ENCODE measurements around the gene KCND3. TPM values are rescaled to one million over a fixed set of nuclear protein-coding genes. Genes with fewer than 3 reads are reported as not detected.
A peak's percentile ranks its signal among the peaks of the same experiment; 100 is the strongest.
"Not testable (repeated sequence)": the region's sequence is repeated elsewhere in the genome, so short reads cannot be mapped to it uniquely, and the experiment has no call there.

Gene KCND3
- total RNA-seq, 1 experiment from 2014 or later = 0.21 TPM

DNA sequence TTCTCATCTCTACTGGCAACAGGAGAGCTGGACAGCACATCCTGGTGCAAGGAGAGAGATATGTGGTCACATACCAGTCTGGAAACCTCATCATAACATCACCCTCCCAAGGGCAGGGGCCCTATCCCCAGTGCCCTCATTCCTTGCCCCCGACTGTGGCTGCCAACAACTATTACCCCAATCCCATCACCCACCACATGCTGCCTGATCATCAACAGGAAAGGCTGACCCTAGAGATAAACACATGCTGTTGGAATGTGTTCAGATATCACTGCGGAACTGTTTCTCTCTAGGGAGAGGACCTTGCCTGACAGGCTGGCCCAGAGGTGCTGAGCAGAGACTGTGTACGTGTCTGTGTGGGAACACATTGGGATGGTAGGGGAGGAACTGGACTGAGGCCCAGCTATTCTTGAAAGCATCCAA lies 245.8 kb downstream of the KCND3 start:
- Histone ChIP-seq H3K27me3 (ENCODE audit: control insufficient read depth, insufficient read depth, low read length) (peaks cover 9% of the 10 kb centered on the region), H3K4me3 (ENCODE audit: insufficient read depth, low read depth, low read length) (no peak overlapping the region), H3K36me3 (replicated peaks; ENCODE audit: control insufficient read depth, insufficient read depth, low read length) (no peaks in the 10 kb centered on the region)
- no peak for DNase-seq

DNA sequence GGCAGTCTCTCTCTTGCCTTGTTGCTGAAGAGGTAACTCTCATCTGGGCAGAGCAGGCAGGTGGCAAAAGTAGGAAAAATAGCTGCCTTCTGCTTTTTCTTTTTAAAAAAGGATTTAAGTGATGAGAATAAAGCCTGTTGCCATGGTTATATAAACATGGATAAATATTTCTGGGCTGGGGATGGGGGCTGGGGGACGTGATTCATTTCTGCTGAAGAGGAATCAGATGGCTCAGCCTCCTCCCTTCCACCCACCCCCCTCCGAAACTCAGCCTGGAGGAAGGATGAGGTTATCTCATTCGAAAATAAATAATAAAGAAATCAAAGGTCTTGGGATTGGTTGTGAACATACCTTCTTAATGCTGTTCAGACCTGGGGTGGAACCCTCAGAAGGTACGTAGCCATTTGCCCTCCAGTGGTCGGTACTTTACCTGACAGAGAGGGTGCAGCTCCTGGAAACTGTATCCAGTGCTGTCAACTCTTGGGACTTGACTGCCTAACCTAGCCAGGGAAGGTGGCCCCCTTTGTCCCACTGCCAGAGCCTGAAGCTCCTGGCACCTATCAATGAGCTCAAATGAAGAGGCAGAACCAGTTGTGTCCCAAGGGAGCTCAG lies 246.4 kb downstream of the KCND3 start:
- Histone ChIP-seq H3K27me3 (ENCODE audit: control insufficient read depth, insufficient read depth, low read length) (peaks cover 13% of the 10 kb centered on the region), H3K36me3 (replicated peaks; ENCODE audit: control insufficient read depth, insufficient read depth, low read length) (no peaks in the 10 kb centered on the region), H3K4me3 (ENCODE audit: insufficient read depth, low read depth, low read length) (no peak overlapping the region)
- no peak for DNase-seq

DNA sequence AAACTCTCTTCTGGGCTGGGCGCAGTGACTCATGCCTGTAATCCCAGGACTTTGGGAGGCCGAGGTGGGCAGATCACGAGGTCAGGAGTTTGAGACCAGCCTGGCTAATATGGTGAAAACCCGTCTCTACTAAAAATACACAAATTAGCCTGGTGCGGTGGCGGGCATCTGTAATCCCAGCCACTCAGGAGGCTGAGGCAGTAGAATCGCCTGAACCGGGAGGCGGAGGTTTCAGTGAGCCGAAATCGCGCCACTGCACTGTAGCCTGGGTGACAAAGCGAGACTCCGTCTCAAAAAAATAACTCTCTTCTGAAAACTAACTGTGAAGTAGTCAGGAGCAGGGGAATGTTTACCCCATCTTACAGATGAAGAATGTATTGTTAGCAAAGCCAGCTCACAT lies 247.2 kb downstream of the KCND3 start:
- H3K4me3 ChIP-seq (ENCODE audit: insufficient read depth, low read depth, low read length); DNase-seq: not testable (repeated sequence)
- H3K27me3 ChIP-seq (ENCODE audit: control insufficient read depth, insufficient read depth, low read length) = peaks cover 20% of the 10 kb centered on the region

DNA sequence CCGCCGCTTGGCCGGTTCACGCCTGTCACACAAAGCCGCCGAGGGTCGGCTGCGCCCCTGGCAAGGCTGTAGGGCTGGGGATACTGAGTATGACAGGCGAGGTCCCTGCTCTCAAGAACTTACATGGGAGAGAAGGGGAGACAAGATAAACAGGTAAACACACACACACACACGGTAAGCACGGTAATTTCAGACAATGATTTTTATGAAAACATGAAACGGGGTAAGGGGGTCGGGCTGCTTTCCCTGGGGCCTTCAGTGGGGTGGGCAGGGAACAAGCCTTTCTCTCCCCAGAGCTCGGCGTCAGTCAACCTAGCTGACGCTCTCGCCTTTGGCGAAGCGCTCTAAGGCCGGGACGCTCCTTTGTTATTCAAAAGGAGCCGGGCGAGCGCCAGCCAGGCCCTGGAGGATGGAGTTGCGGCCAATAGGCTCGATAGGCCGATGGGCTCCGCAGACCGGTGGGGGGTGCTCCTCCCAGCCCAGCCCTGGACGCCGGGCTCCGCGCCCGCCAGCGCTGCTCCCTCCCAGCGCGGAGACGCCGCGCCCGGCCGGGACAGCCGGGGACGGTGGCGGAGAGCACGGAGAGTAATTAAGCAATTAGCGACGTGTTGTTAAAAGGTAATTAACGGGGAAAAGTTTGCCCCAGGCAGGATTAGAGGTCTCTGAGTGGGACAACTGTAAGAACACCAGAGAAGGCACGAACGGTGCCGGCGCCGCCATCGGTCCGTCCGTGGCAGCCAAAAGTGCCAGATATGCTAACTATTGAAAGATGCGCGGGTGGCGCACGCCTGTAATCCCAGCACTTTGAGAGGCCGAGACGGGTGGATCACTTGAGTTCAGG lies 249.3 kb downstream of the KCND3 start:
- DNase-seq = peak; percentile 94
- peak overlapping the region; percentile 71 for H3K4me3 ChIP-seq (ENCODE audit: insufficient read depth, low read depth, low read length)
- peaks cover 25% of the 10 kb centered on the region for H3K27me3 ChIP-seq (ENCODE audit: control insufficient read depth, insufficient read depth, low read length)
- H3K36me3 ChIP-seq (replicated peaks; ENCODE audit: control insufficient read depth, insufficient read depth, low read length) = no peaks in the 10 kb centered on the region; the same call in 1 of the 2 replicates

More for the DNA sequence above, 247.2 kb downstream of the KCND3 start:
- not testable (repeated sequence) for H3K36me3 ChIP-seq (replicated peaks; ENCODE audit: control insufficient read depth, insufficient read depth, low read length)

DNA sequence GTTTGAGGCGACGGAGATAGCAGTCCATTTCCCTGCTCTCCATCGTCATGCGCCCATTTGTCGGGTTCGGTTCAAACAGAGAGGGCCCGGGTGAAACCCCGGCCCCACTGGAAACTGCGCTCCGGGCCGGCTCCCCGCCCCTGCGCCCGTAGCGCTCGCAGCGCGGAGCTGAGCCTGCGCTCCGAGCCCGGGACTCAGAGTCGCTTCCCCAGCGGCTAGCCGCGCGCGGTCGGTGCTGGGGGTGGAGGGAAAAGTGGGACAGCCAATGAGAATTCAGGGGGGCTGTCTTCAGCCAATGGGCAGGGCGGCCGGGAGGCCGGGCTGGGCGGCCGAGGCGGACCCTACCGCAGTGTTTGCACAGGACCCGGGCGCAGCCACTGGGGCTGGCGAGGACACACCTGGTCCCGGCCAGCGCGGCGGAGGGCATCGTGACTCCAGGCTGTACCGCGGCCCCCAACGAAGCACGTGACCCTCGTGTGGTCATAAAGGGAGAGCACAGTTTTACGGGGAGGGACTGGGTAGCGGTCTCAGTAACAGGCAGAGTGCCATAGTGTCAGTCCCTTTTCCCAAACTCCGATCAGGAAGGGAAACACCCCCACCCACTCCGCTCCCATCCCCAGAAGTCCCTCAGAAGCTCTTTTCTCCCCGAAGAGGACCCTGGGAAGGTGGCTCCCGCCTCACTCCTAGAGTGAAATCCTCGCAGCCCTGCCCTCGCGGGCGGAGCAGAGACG lies 250.1 kb downstream of the KCND3 start, which contains the start of gene INKA2:
INKA2 (minus strand) TSS at position 202 of the 731 bp plus-strand sequence; CDS start at position 49, 153 bp downstream.
- peaks cover 25% of the 10 kb centered on the region for H3K27me3 ChIP-seq (ENCODE audit: control insufficient read depth, insufficient read depth, low read length)
- H3K36me3 ChIP-seq (replicated peaks; ENCODE audit: control insufficient read depth, insufficient read depth, low read length) = no peaks in the 10 kb centered on the region; the same call in 1 of the 2 replicates
- peak; percentile 96 for DNase-seq
- peak within 1 kb of the TSS; percentile 71 for H3K4me3 ChIP-seq (ENCODE audit: insufficient read depth, low read depth, low read length)

DNA sequence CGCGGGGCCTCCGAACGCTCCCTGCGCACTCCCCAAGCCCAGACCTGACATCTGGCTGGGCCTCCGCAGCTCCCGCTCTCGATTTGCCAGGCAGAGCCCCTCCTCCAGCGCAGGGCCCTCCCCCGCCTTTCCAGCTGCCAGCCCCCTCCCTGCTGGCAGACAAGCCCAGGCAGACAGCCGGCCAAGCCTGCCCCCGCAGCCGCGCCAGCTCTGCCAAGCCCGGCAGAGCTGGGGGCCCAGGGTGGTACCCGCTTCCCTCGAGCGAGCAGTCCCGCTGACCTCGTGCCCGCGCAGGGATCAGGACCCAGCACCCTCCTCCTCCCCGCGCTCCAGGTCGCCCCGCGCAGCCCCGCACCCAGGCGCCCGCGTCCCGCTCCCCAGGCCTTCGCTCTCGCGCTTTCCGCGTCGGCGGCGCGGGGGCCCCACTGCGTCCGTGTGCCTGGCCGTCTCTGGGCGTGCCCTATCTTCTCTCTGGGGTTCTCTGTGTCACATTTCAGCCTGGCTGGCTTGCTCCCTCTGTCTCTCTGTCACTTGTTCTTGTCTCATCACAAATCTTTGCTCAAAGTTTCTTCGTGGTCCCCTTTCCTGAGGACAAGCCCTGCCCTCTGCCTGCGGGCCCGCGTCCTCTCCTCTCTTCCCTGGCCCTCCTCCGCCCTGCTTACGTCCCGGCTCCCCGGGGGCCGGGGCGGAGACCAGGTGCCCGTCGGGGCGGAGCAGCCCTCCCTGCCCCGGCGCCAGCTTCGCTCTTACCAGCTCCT lies 250.9 kb downstream of the KCND3 start:
- H3K27me3 ChIP-seq (ENCODE audit: control insufficient read depth, insufficient read depth, low read length) = peaks cover 25% of the 10 kb centered on the region
- peak overlapping the region; percentile 71 for H3K4me3 ChIP-seq (ENCODE audit: insufficient read depth, low read depth, low read length)
- H3K36me3 ChIP-seq (replicated peaks; ENCODE audit: control insufficient read depth, insufficient read depth, low read length) = no peaks in the 10 kb centered on the region; the same call in 1 of the 2 replicates
- DNase-seq = peak; percentile 86

DNA sequence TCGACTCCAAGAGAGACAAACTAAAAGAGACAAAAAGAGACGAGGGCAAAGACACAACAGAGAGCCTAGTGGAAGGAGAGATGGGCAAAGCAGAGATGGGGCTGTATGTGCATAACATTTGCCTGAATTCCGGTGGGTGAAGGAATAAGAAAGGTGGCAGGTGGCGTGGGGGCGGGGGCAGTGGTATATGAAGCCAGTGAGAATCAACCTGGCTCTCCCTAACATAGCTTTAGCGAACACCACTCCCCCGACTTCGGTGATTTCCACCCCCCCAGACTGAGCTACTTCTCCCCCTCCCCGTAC lies 251.4 kb downstream of the KCND3 start:
- Histone ChIP-seq H3K4me3 (ENCODE audit: insufficient read depth, low read depth, low read length) (peak overlapping the region; percentile 71), H3K27me3 (ENCODE audit: control insufficient read depth, insufficient read depth, low read length) (peaks cover 25% of the 10 kb centered on the region), H3K36me3 (replicated peaks; ENCODE audit: control insufficient read depth, insufficient read depth, low read length) (no peaks in the 10 kb centered on the region; the same call in 1 of the 2 replicates)
- no peak for DNase-seq

DNA sequence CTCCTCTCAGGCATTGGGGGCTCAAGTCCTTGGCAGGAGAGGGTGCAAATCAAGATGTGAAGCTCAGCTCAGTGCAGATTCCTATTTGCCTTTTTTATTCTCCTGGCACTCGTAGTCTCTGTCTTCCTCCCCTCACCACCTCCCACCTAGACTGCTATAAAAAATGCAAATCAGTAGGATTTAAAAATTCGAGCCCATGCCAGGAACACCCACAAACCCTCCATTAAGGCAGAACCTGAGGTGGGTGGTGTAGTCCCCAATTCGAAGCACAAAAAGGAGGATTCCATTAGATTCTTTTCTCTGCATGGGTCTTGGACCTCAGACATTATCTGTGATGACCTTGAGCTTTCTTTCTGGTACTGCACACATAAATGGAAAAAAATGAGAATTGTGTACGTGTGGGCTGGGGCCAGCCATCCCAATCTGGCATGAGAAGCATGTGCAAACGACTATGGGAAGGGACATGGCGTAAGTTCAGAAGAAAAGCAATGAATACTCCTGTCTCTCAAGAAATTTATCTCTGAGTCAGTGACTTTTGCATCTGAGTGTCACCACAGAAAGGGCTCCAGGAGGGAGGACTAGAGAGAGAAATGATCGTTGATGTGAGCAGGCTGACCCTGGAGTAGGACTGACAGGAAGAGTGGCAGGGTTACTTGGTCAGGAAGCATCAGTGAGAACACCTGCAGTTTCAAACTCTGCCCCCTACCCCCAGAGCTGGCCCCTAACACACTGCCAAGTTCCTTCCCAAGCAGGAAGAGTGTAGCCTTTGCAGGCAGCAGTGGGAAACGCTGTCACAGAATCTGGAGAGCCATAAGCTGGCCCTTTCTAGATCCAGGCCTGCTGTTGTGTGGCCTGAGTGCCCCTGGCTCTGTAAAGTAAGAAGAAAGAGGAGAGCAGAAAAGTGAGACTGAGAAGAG lies 252.0 kb downstream of the KCND3 start:
- Histone ChIP-seq H3K36me3 (replicated peaks; ENCODE audit: control insufficient read depth, insufficient read depth, low read length) (no peaks in the 10 kb centered on the region; the same call in 1 of the 2 replicates), H3K4me3 (ENCODE audit: insufficient read depth, low read depth, low read length) (peak overlapping the region; percentile 71), H3K27me3 (ENCODE audit: control insufficient read depth, insufficient read depth, low read length) (peaks cover 25% of the 10 kb centered on the region)
- DNase-seq = no peak

DNA sequence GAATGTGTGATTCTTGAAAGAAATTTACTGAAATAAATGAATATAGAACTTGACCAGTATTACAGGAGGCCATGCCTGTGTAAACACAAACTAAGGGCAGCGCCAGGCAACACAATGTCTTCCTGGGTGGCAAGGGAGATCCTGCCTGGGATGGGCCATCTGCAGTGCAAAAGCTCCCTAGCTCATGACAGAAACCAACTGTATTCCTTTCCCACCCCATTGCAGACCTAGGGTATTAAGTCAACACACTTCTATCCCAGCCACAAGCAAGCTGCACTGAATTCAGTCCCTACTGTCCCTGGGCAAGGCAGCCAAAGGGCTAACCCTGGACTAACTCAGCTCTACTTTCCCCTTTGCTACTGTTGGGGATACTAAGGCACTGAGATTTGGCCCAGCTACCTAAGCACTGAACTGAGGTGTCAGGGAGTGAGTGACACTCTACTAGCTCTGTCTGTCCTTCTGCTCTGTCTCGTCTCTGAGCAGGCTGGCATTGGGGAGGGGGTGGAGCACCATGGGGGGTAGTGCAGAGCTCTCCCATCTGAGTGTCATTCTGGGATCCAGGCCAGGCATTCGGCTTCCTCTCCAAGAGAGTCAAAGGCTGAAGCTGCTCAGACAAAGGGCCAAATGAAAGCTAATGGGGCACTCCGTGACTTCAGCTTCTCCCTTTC lies 252.8 kb downstream of the KCND3 start:
- Histone ChIP-seq H3K27me3 (ENCODE audit: control insufficient read depth, insufficient read depth, low read length) (peaks cover 25% of the 10 kb centered on the region), H3K4me3 (ENCODE audit: insufficient read depth, low read depth, low read length) (no peak overlapping the region)
- DNase-seq = no peak

DNA sequence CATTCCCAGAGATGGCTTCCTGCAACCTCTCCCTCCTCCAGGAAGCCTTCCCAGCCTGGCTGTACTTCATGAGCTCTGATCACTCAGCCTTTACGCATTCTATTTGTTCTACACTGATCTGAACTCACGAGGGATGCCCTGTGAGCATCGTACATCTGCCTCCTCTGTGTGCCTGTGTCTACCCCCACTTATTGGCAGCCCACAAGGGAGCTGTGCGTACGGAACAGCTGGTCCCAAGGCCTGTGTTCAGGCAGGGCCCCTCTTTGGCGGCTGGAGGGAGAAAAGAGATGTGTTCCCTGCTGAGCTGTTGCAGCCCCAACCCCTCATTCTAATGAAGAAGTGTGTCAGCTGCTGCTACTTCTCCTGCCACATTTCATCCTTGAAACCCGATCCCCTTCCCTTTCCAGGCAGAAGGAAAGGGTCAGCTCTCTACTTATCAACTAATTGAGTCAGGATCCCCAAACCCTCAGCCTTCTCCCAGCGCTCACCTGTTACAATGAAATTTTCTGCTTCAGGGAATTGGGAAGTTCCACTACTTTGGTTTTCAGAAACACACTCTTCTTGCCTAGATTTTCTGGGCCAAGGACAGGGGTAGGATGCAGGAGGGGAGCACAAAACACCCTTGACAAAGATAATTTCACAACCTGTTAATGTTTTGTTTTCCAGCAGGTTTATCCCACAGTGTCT lies 253.5 kb downstream of the KCND3 start:
- no peaks in the 10 kb centered on the region; the same call in 1 of the 2 replicates for H3K36me3 ChIP-seq (replicated peaks; ENCODE audit: control insufficient read depth, insufficient read depth, low read length)
- H3K4me3 ChIP-seq (ENCODE audit: insufficient read depth, low read depth, low read length) = no peak overlapping the region
- H3K27me3 ChIP-seq (ENCODE audit: control insufficient read depth, insufficient read depth, low read length) = peaks cover 19% of the 10 kb centered on the region
- DNase-seq = peak; percentile 70

More for the DNA sequence above, 252.8 kb downstream of the KCND3 start:
- no peaks in the 10 kb centered on the region; the same call in 1 of the 2 replicates for H3K36me3 ChIP-seq (replicated peaks; ENCODE audit: control insufficient read depth, insufficient read depth, low read length)

DNA sequence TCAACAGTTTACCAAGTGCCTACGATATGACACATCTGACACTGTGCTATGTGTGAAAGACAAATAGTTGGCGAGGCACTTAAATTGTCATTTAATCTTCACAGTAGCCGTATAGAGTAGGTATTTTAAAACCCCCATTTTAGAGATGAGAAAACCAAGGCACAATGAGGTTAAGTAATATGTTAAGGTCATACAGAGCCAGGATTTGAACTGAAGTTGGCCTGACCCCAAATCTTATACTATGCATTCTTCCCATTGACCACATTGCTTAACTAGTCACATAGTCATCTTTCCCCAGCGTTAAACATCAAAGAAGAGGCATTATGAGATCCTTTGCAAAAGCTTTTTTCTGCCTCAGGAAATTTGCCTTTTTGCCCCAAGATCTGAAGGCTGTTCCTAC lies 254.1 kb downstream of the KCND3 start:
- H3K4me3 ChIP-seq (ENCODE audit: insufficient read depth, low read depth, low read length) = no peak overlapping the region
- peaks cover 17% of the 10 kb centered on the region; the same call in 1 of the 2 replicates for H3K27me3 ChIP-seq (ENCODE audit: control insufficient read depth, insufficient read depth, low read length)
- no peaks in the 10 kb centered on the region; the same call in 1 of the 2 replicates for H3K36me3 ChIP-seq (replicated peaks; ENCODE audit: control insufficient read depth, insufficient read depth, low read length)
- DNase-seq = no peak

DNA sequence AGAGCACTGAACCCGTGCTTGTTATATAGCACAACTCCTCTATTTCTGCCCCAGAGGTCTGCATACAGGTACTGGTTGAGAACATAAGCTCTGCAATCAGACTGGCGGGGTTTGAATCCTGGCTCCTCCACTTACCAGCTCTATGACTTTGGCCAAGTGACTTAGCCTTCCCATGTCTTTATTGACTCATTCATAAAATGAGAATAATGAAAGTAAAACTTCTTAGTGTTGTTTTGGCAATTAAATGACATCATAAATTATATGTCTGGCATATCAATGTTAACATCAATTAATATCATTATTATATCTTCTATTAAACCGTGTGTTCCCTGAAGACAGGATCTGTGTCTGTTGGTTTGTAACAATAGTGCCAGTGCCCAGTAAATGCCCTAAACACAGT lies 254.6 kb downstream of the KCND3 start:
- H3K36me3 ChIP-seq (replicated peaks; ENCODE audit: control insufficient read depth, insufficient read depth, low read length) = no peaks in the 10 kb centered on the region; the same call in 1 of the 2 replicates

More for the DNA sequence above, 254.6 kb downstream of the KCND3 start:
- Histone ChIP-seq H3K27me3 (ENCODE audit: control insufficient read depth, insufficient read depth, low read length) (peaks cover 17% of the 10 kb centered on the region; the same call in 1 of the 2 replicates), H3K4me3 (ENCODE audit: insufficient read depth, low read depth, low read length) (no peak overlapping the region)
- DNase-seq = no peak

Data from H7 (cell line).